Calu3 (cell line): ENCODE data around the gene NAPG. TPM values are rescaled to one million over a fixed set of nuclear protein-coding genes. Genes with fewer than 3 reads are reported as not detected.

ENCODE experiments used
- BruUV-seq: library from RNA; stranded (reverse); fragments of 400-500 nt; replicated peaks from 2 replicates; lab custom pipeline; 2021; lab: Mats Ljungman, UMichigan
- CTCF ChIA-PET: fragments of 300-600 bp; sonication (Branson Sonifier 250); formaldehyde crosslinking; loops from one replicate; lab custom pipeline; 2022; ENCODE audit warnings: antibody characterized with exemption; lab: Charles Lee
- DNase-seq: peaks from one replicate; pipeline ENCODE4 v3.0.0; 2022
- H3K27ac Mint-ChIP-seq: one replicate; pipeline ENCODE4 v1.8.0; 2022; ENCODE audit warnings: mixed read lengths; ENCODE audit not compliant: unreplicated experiment
- H3K27me3 Mint-ChIP-seq: one replicate; pipeline ENCODE4 v1.8.0; 2022; ENCODE audit warnings: mixed read lengths; ENCODE audit not compliant: unreplicated experiment
- H3K36me3 Mint-ChIP-seq: one replicate; pipeline ENCODE4 v1.8.0; 2022; ENCODE audit warnings: mild to moderate bottlenecking, moderate library complexity, mixed read lengths; ENCODE audit not compliant: insufficient read depth, unreplicated experiment
- H3K4me1 Mint-ChIP-seq: one replicate; pipeline ENCODE4 v1.8.0; 2022; ENCODE audit warnings: mild to moderate bottlenecking, low read depth, mixed read lengths; ENCODE audit not compliant: unreplicated experiment
- H3K4me3 Mint-ChIP-seq: one replicate; pipeline ENCODE4 v1.8.0; 2022; ENCODE audit warnings: mild to moderate bottlenecking, low read depth, moderate library complexity, mixed read lengths; ENCODE audit not compliant: unreplicated experiment
- H3K9me3 Mint-ChIP-seq: one replicate; pipeline ENCODE4 v1.8.0; 2022; ENCODE audit warnings: low read depth, mixed read lengths; ENCODE audit not compliant: unreplicated experiment
- CTCF ChIP-seq: fragments of 200-600 bp; IDR thresholded peaks from one replicate; pipeline ENCODE4 v1.8.0; 2022; ENCODE audit warnings: antibody characterized with exemption; ENCODE audit not compliant: unreplicated experiment
- intact Hi-C: fragments of 100-400 bp; cut with micrococcal nuclease; formaldehyde crosslinking; loops from one replicate; pipeline ENCODE4 v1.10.0; 2022; ENCODE audit not compliant: unreplicated experiment
- total RNA-seq: library from RNA; stranded (reverse); gene quantifications from 2 replicates; pipeline ENCODE4 v1.2.3, GENCODE V29; 2022

Gene NAPG
- total RNA-seq, 1 experiment from 2014 or later: 35.6 TPM

GRCh38 chr18:10562773-10563160, 36.9 kb downstream of the NAPG start:
- CTCF ChIA-PET: interaction anchor here (0.6 kb wide), 1 partner anchor 592 kb away, joined by 3 read pairs; no protein-coding TSS in a partner anchor
- no peak for DNase-seq
- no peaks in the 10 kb centered on the region for H3K9me3 Mint-ChIP-seq
- peaks cover 5% of the 10 kb centered on the region for H3K36me3 Mint-ChIP-seq
- no peak overlapping the region for H3K4me3 Mint-ChIP-seq
- H3K4me1 Mint-ChIP-seq: no peaks in the 10 kb centered on the region
- no TSS peak for BruUV-seq
- H3K27me3 Mint-ChIP-seq: no peaks in the 10 kb centered on the region
- H3K27ac Mint-ChIP-seq: no peak overlapping the region
- no peak for TF ChIP-seq CTCF
- intact Hi-C loops: loop anchor here (5.0 to 10.0 kb wide), 2 partner anchors 152 to 225 kb away; no protein-coding TSS in a partner anchor

- H3K4me3 Mint-ChIP-seq: no peak overlapping the region
- DNase-seq: no peak
- no peaks in the 10 kb centered on the region for H3K4me1 Mint-ChIP-seq
- no peak overlapping the region for H3K27ac Mint-ChIP-seq
- no TSS peak for BruUV-seq
- no peaks in the 10 kb centered on the region for H3K27me3 Mint-ChIP-seq
- H3K9me3 Mint-ChIP-seq: no peaks in the 10 kb centered on the region
- intact Hi-C loops: loop anchor here (5.0 to 10.0 kb wide), 2 partner anchors 151 to 223 kb away; no protein-coding TSS in a partner anchor
- CTCF ChIA-PET: no interaction called here
- no peak for TF ChIP-seq CTCF
- peaks cover 5% of the 10 kb centered on the region for H3K36me3 Mint-ChIP-seq
Observed at GRCh38 chr18:10563886-10564285, 38.1 kb downstream of the NAPG start.

GRCh38 chr18:10564975-10565773, 39.3 kb downstream of the NAPG start:
- H3K27ac Mint-ChIP-seq: no peak overlapping the region
- peaks cover under 1% of the 10 kb centered on the region for H3K36me3 Mint-ChIP-seq
- no peak for TF ChIP-seq CTCF
- no peak overlapping the region for H3K4me3 Mint-ChIP-seq
- H3K27me3 Mint-ChIP-seq: no peaks in the 10 kb centered on the region
- CTCF ChIA-PET: no interaction called here
- H3K4me1 Mint-ChIP-seq: no peaks in the 10 kb centered on the region
- no TSS peak for BruUV-seq
- H3K9me3 Mint-ChIP-seq: peaks cover 3% of the 10 kb centered on the region
- intact Hi-C loops: loop anchor here (5.0 to 10.0 kb wide), 2 partner anchors 150 to 222 kb away; no protein-coding TSS in a partner anchor
- no peak for DNase-seq

GRCh38 chr18:10565835-10566234, 40.0 kb downstream of the NAPG start:
- CTCF ChIA-PET: no interaction called here
- intact Hi-C loops: loop anchor here (10.0 kb wide), 1 partner anchor 149 kb away; no protein-coding TSS in a partner anchor
- no peak for DNase-seq
- no peak for TF ChIP-seq CTCF
- H3K4me1 Mint-ChIP-seq: no peaks in the 10 kb centered on the region
- no TSS peak for BruUV-seq
- H3K27ac Mint-ChIP-seq: no peak overlapping the region
- H3K27me3 Mint-ChIP-seq: no peaks in the 10 kb centered on the region
- no peak overlapping the region for H3K4me3 Mint-ChIP-seq
- H3K36me3 Mint-ChIP-seq: no peaks in the 10 kb centered on the region
- H3K9me3 Mint-ChIP-seq: peaks cover 3% of the 10 kb centered on the region
